IMR-90 (cell line): ENCODE results near the gene DSE. TPM values are rescaled to one million over a fixed set of nuclear protein-coding genes. Genes with fewer than 3 reads are reported as not detected.
"Not testable (repeated sequence)": the region's sequence is repeated elsewhere in the genome, so short reads cannot be mapped to it uniquely, and the experiment has no call there.

Experiments used
- ATAC-seq: fragments of 200-7000 bp; cut with Tn5 transposase; 2 replicates; pipeline ENCODE4 v1.9.1; 2020; ENCODE audit warnings: low read depth, mild to moderate bottlenecking, moderate library complexity
- BruUV-seq: library from RNA; stranded (reverse); fragments of 400-500 nt; replicated peaks from 2 replicates; lab custom pipeline; 2021; lab: Mats Ljungman, UMichigan
- CTCF ChIA-PET: fragments of 300-600 bp; formaldehyde crosslinking; extraction: SDS; loops from one replicate; lab custom pipeline; 2021; ENCODE audit warnings: antibody characterized with exemption; lab: Yijun Ruan, JAX
- POLR2A ChIA-PET: fragments of 300-600 bp; sonication (Branson Sonifier 250); formaldehyde crosslinking; loops from one replicate; lab custom pipeline; 2022; ENCODE audit warnings: antibody characterized with exemption; ENCODE audit not compliant: unreplicated experiment; lab: Charles Lee
- DNase-seq: peaks from one replicate; pipeline ENCODE4 v3.0.0; 2013
- H2AFZ ChIP-seq: replicated peaks from 2 replicates; pipeline ENCODE3; 2013; ENCODE audit warnings: low read length, mild to moderate bottlenecking; ENCODE audit not compliant: poor library complexity
- H2AK5ac ChIP-seq: 2 replicates; pipeline ENCODE4 v1.6.1; 2013; ENCODE audit warnings: low read depth, low read length, inconsistent platforms
- H2AK9ac ChIP-seq: replicated peaks from 2 replicates; pipeline ENCODE3; 2013; ENCODE audit warnings: mild to moderate bottlenecking, low read depth, low read length, moderate library complexity; ENCODE audit not compliant: poor library complexity
- H2BK120ac ChIP-seq: 2 replicates; pipeline ENCODE4 v1.6.1; 2013; ENCODE audit warnings: low read depth, low read length, inconsistent platforms
- H2BK15ac ChIP-seq: 3 replicates; pipeline ENCODE4 v1.6.1; 2013; ENCODE audit warnings: low read depth, low read length, inconsistent platforms
- H2BK20ac ChIP-seq: 2 replicates; pipeline ENCODE4 v1.6.1; 2013; ENCODE audit warnings: low read depth, mild to moderate bottlenecking, inconsistent platforms, low read length, moderate library complexity
- H2BK5ac ChIP-seq: 2 replicates; pipeline ENCODE4 v1.6.1; 2013; ENCODE audit warnings: mild to moderate bottlenecking, low read depth, low read length, inconsistent platforms; ENCODE audit not compliant: poor library complexity, severe bottlenecking
- H3K14ac ChIP-seq: replicated peaks from 2 replicates; pipeline ENCODE4 v1.6.1; 2013; ENCODE audit warnings: low read depth, low read length, inconsistent platforms
- H3K18ac ChIP-seq: 2 replicates; pipeline ENCODE4 v1.6.1; 2013; ENCODE audit warnings: low read depth, low read length, control low read depth
- H3K23ac ChIP-seq: 2 replicates; pipeline ENCODE4 v1.6.1; 2013; ENCODE audit warnings: low read depth, low read length, inconsistent platforms
- H3K27ac ChIP-seq: 2 replicates; pipeline ENCODE4 v1.5.1; 2013; ENCODE audit warnings: mild to moderate bottlenecking, control low read depth, low read length; ENCODE audit not compliant: insufficient read depth
- H3K27me3 ChIP-seq: 2 replicates; pipeline ENCODE4 v1.6.1; 2013; ENCODE audit warnings: low read length; ENCODE audit not compliant: control insufficient read depth, insufficient read depth
- H3K36me3 ChIP-seq: 2 replicates; pipeline ENCODE4 v1.6.1; 2013; ENCODE audit warnings: low read length, mixed read lengths; ENCODE audit not compliant: control insufficient read depth, insufficient read depth
- H3K4ac ChIP-seq: 2 replicates; pipeline ENCODE4 v1.6.1; 2013; ENCODE audit warnings: low read depth, low read length, inconsistent platforms
- H3K4me1 ChIP-seq: 2 replicates; pipeline ENCODE4 v1.6.1; 2013; ENCODE audit warnings: low read length, mixed read lengths; ENCODE audit not compliant: control insufficient read depth, insufficient read depth
- H3K4me2 ChIP-seq: 2 replicates; pipeline ENCODE4 v1.6.1; 2013; ENCODE audit warnings: low read depth, mild to moderate bottlenecking, control low read depth, low read length, moderate library complexity
- H3K4me3 ChIP-seq: 2 replicates; pipeline ENCODE4 v1.5.1; 2013; ENCODE audit warnings: low read depth, mild to moderate bottlenecking, control low read depth, low read length, moderate library complexity; ENCODE audit not compliant: insufficient read depth
- H3K56ac ChIP-seq: 2 replicates; pipeline ENCODE4 v1.6.1; 2013; ENCODE audit warnings: low read length, inconsistent platforms; ENCODE audit not compliant: insufficient read depth; ENCODE audit errors: extremely low read depth
- H3K79me1 ChIP-seq, 2 experiments: 2 replicates each; pipeline ENCODE4 v1.6.1; 2013; ENCODE audit warnings: low read length in 2 of 2, inconsistent platforms in 1 of 2, low read depth in 1 of 2
- H3K9ac ChIP-seq: 2 replicates; pipeline ENCODE4 v1.6.1; 2013; ENCODE audit warnings: low read depth, low read length, control low read depth
- H3K9me1 ChIP-seq: 2 replicates; pipeline ENCODE4 v1.6.1; 2013; ENCODE audit warnings: low read length, inconsistent platforms; ENCODE audit not compliant: insufficient read depth
- H3K9me3 ChIP-seq: 2 replicates; pipeline ENCODE4 v1.6.1; 2013; ENCODE audit warnings: low read length; ENCODE audit not compliant: control insufficient read depth, insufficient read depth
- H4K20me1 ChIP-seq: 2 replicates; pipeline ENCODE4 v1.6.1; 2013; ENCODE audit warnings: low read length, inconsistent platforms; ENCODE audit not compliant: insufficient read depth
- H4K5ac ChIP-seq: 2 replicates; pipeline ENCODE4 v1.6.1; 2013; ENCODE audit warnings: mild to moderate bottlenecking, low read depth, low read length, control low read depth
- H4K8ac ChIP-seq, 2 experiments: 2 replicates each; pipeline ENCODE4 v1.6.1; 2013; ENCODE audit warnings: low read depth in 2 of 2, low read length in 2 of 2, control low read depth in 1 of 2, inconsistent platforms in 1 of 2
- H4K91ac ChIP-seq: 2 replicates; pipeline ENCODE4 v1.6.1; 2013; ENCODE audit warnings: low read depth, low read length, inconsistent platforms; ENCODE audit not compliant: insufficient read depth
- BHLHE40 ChIP-seq: fragments of 150-350 bp; IDR thresholded peaks from 2 replicates; pipeline ENCODE4 v1.6.1; 2016; ENCODE audit warnings: mild to moderate bottlenecking, low read depth, low read length
- CEBPB ChIP-seq: IDR thresholded peaks from 2 replicates; pipeline ENCODE4 v1.6.1; 2012; ENCODE audit warnings: low read depth, low read length, improper control_type of control experiment
- CTCF ChIP-seq: conservative IDR thresholded peaks from 2 replicates; pipeline ENCODE4 v1.5.1; 2012; ENCODE audit warnings: mild to moderate bottlenecking, low read depth, low read length, improper control_type of control experiment
- NFE2L2 ChIP-seq: fragments of 150-350 bp; IDR thresholded peaks from 2 replicates; pipeline ENCODE4 v1.6.1; 2016; ENCODE audit warnings: low read depth, mild to moderate bottlenecking, low read length
- POLR2A ChIP-seq: IDR thresholded peaks from 2 replicates; pipeline ENCODE4 v1.6.1; 2012; ENCODE audit warnings: mild to moderate bottlenecking, low read depth, low read length
- SMC3 ChIP-seq: fragments of 150-350 bp; IDR thresholded peaks from 2 replicates; pipeline ENCODE4 v1.6.1; 2016; ENCODE audit warnings: low read depth, mild to moderate bottlenecking, antibody characterized with exemption, low read length, moderate library complexity
- USF2 ChIP-seq: fragments of 150-350 bp; IDR thresholded peaks from 2 replicates; pipeline ENCODE4 v1.6.1; 2017; ENCODE audit warnings: mild to moderate bottlenecking, antibody characterized with exemption, low read length, low read depth
- WGBS, 2 experiments: methylation state at CpG; one replicate each; pipeline versions ENCODE4 v1.1.5 to v1.1.7; 2013; ENCODE audit warnings: missing lambda C conversion rate in 2 of 2; ENCODE audit not compliant: insufficient read length in 1 of 2; ENCODE audit errors: extremely low coverage in 2 of 2; 5-methylcytosine and 5-hydroxymethylcytosine counted together
- dilution Hi-C: fragments of 300-500 bp; cut with HindIII; formaldehyde crosslinking; loops from one replicate; pipeline ENCODE4 v1.14.3; 2018; ENCODE audit warnings: low sequenced_read_pairs; ENCODE audit not compliant: unreplicated experiment
- in situ Hi-C: fragments of 300-500 bp; cut with MboI; formaldehyde crosslinking; loops from 3 replicates; pipeline ENCODE4 v1.14.3; 2019; ENCODE audit warnings: low sequenced_read_pairs, inconsistent platforms, mixed read lengths
- intact Hi-C: fragments of 100-400 bp; cut with micrococcal nuclease; formaldehyde crosslinking; loops from 2 replicates; pipeline ENCODE4 v1.10.0; 2022
- polyA plus RNA-seq, 3 experiments: library from polyadenylated mRNA; depleted of rRNA; stranded (reverse); fragments of >200 nt; gene quantifications; 2 replicates each; pipeline ENCODE4 v1.2.3, GENCODE V29; 2012; ENCODE audit warnings: low replicate concordance in 1 of 3
- total RNA-seq: library from RNA; depleted of rRNA; stranded (reverse); fragments of >200 nt; gene quantifications from 2 replicates; pipeline ENCODE4 v1.2.3, GENCODE V29; 2012

The DSE gene
- total and polyA plus RNA-seq, 2 of the 4 experiments (the other 2 are of a cell fraction), result 48.0 to 154 TPM

GRCh38 chr6:116323863-116324262, 46.9 kb upstream of the DSE start:
- in situ Hi-C loops, result no loop called here
- Histone ChIP-seq H3K23ac (no peak overlapping the region), H4K5ac (no peak overlapping the region), H2BK120ac (no peak overlapping the region), H3K9me1 (peaks cover 3% of the 10 kb centered on the region; the same call in 1 of the 2 replicates), H3K56ac (no peak overlapping the region), H3K36me3 (no peaks in the 10 kb centered on the region), H3K4ac (no peak overlapping the region), H3K14ac (no peak overlapping the region), H2BK15ac (no peak overlapping the region), H3K4me3 (no peak overlapping the region), H3K4me1 (peaks cover 1% of the 10 kb centered on the region; the same call in 1 of the 2 replicates), H3K27ac (no peak overlapping the region), H3K4me2 (no peak overlapping the region), H2AK5ac (no peak overlapping the region), H3K79me1 (no peaks in the 10 kb centered on the region; a peak in 2 of 4 replicates), H4K8ac (no peak overlapping the region), H2BK5ac (no peak overlapping the region), H3K9ac (no peak overlapping the region), H2AK9ac (no peak overlapping the region), H4K20me1 (no peaks in the 10 kb centered on the region), H4K91ac (no peak overlapping the region), H3K9me3 (no peaks in the 10 kb centered on the region), H2BK20ac (no peak overlapping the region), H3K27me3 (no peaks in the 10 kb centered on the region), H2AFZ (no peak overlapping the region), H3K18ac (no peak overlapping the region)
- dilution Hi-C loops, result no loop called here
- ChIA-PET POLR2A (no interaction called here), CTCF (interaction anchor here (1.1 kb wide), 1 partner anchor 14 kb away, joined by 3 read pairs; no protein-coding TSS in a partner anchor)
- no CpG with 5 or more reads among the region's 1 CpG for WGBS, 2 experiments
- DNase-seq, result no peak
- intact Hi-C loops, result no loop called here
- ATAC-seq, result no peak
- no TSS peak for BruUV-seq
- no peak for TF ChIP-seq SMC3
- no peak for TF ChIP-seq BHLHE40
- TF ChIP-seq NFE2L2, result no peak
- TF ChIP-seq POLR2A, result no peak
- no peak for TF ChIP-seq CTCF
- TF ChIP-seq USF2, result no peak
- no peak for TF ChIP-seq CEBPB

GRCh38 chr6:116325634-116326132, 45.1 kb upstream of the DSE start:
- H3K4ac ChIP-seq, H3K4me2 ChIP-seq, H4K91ac ChIP-seq, CTCF ChIA-PET, H3K9me1 ChIP-seq, H2AK5ac ChIP-seq, dilution Hi-C loops, H2AFZ ChIP-seq, H3K27me3 ChIP-seq, H3K9ac ChIP-seq, H2AK9ac ChIP-seq, H3K4me3 ChIP-seq, H4K20me1 ChIP-seq, H3K79me1 ChIP-seq, intact Hi-C loops, ATAC-seq, H3K18ac ChIP-seq, H4K8ac ChIP-seq, H4K5ac ChIP-seq, H3K36me3 ChIP-seq, H2BK120ac ChIP-seq, H3K4me1 ChIP-seq, H3K9me3 ChIP-seq, H3K56ac ChIP-seq, H3K23ac ChIP-seq, POLR2A ChIA-PET, in situ Hi-C loops, H3K27ac ChIP-seq, BruUV-seq, H2BK5ac ChIP-seq, H2BK20ac ChIP-seq, H3K14ac ChIP-seq, DNase-seq, H2BK15ac ChIP-seq: not testable (repeated sequence)
- no CpG with 5 or more reads among the region's 11 CpGs for WGBS, 2 experiments
